CD14-positive monocyte (primary cell): ENCODE measurements around the gene MAST4. TPM values are rescaled to one million over a fixed set of nuclear protein-coding genes. Genes with fewer than 3 reads are reported as not detected.
A peak's percentile ranks its signal among the peaks of the same experiment; 100 is the strongest.

Experiments used
- DNase-seq, 3 donors: peaks; one replicate each; pipeline ENCODE4 v3.0.0-alpha.2; 2011 to 2022
- H2AFZ ChIP-seq: 2 replicates; pipeline ENCODE4 v1.6.0; 2012; ENCODE audit warnings: mild to moderate bottlenecking, low read depth, low read length, inconsistent platforms; ENCODE audit not compliant: insufficient read depth, poor library complexity, severe bottlenecking
- H3K27ac ChIP-seq, 2 donors: 1 replicate in 1 of 2; 2 replicates in 1 of 2; pipeline ENCODE4 v1.5.1; 2012 to 2013; ENCODE audit warnings: low read length in 2 of 2, control low read depth in 1 of 2, inconsistent platforms in 1 of 2, low read depth in 1 of 2, mild to moderate bottlenecking in 1 of 2
- H3K27me3 ChIP-seq, 2 donors: one replicate each; pipeline versions ENCODE4 v1.6.0 to v1.6.1; 2011 to 2013; ENCODE audit warnings: low read length in 2 of 2; ENCODE audit not compliant: control insufficient read depth in 2 of 2, insufficient read depth in 2 of 2
- H3K36me3 ChIP-seq, 2 donors: replicated peaks in 1 of 2; 1 replicate in 1 of 2; 2 replicates in 1 of 2; pipeline versions ENCODE4 v1.5.1 to v1.6.1; 2012 to 2013; ENCODE audit warnings: low read length in 2 of 2, control low read depth in 1 of 2, inconsistent platforms in 1 of 2, mild to moderate bottlenecking in 1 of 2; ENCODE audit not compliant: insufficient read depth in 2 of 2, control insufficient read depth in 1 of 2
- H3K4me1 ChIP-seq, 2 donors: 1 replicate in 1 of 2; 2 replicates in 1 of 2; pipeline versions ENCODE4 v1.5.1 to v1.6.1; 2012 to 2013; ENCODE audit warnings: low read length in 2 of 2, control low read depth in 1 of 2, inconsistent platforms in 1 of 2, mild to moderate bottlenecking in 1 of 2, moderate library complexity in 1 of 2; ENCODE audit not compliant: insufficient read depth in 2 of 2, control insufficient read depth in 1 of 2
- H3K4me2 ChIP-seq: replicated peaks from 2 replicates; pipeline ENCODE3; 2012; ENCODE audit warnings: low read length, moderate library complexity, mild to moderate bottlenecking; ENCODE audit not compliant: poor library complexity, severe bottlenecking; ENCODE audit errors: extremely low read depth
- H3K4me3 ChIP-seq, 3 experiments: fragments of 200-600 bp in 1 of 3; sonication (generic) in 1 of 3; replicated peaks in 1 of 3; 1 replicate in 2 of 3; 2 replicates in 1 of 3; pipeline ENCODE4 v1.5.1; 2011 to 2013; ENCODE audit warnings: low read length in 3 of 3, mild to moderate bottlenecking in 3 of 3, control low read depth in 2 of 3, low read depth in 2 of 3, inconsistent platforms in 1 of 3, moderate library complexity in 1 of 3
- H3K79me2 ChIP-seq: 2 replicates; pipeline ENCODE4 v1.6.0; 2012; ENCODE audit warnings: mild to moderate bottlenecking, control low read depth, inconsistent platforms, low read length, moderate library complexity; ENCODE audit not compliant: insufficient read depth
- H3K9ac ChIP-seq: 2 replicates; pipeline ENCODE4 v1.6.0; 2017; ENCODE audit warnings: low read length, mild to moderate bottlenecking; ENCODE audit not compliant: insufficient read depth, poor library complexity, severe bottlenecking
- H3K9me3 ChIP-seq, 2 donors: replicated peaks in 1 of 2; 1 replicate in 1 of 2; 2 replicates in 1 of 2; pipeline versions ENCODE4 v1.5.1 to v1.6.1; 2012 to 2013; ENCODE audit warnings: low read length in 2 of 2, control low read depth in 1 of 2; ENCODE audit not compliant: control insufficient read depth in 1 of 2, insufficient read depth in 1 of 2
- H4K20me1 ChIP-seq: 2 replicates; pipeline ENCODE4 v1.6.0; 2012; ENCODE audit warnings: mild to moderate bottlenecking, low read length, control low read depth, moderate library complexity; ENCODE audit not compliant: insufficient read depth
- H3K27ac Mint-ChIP-seq, 7 donors: one replicate each; pipeline ENCODE4 v1.8.0; 2020; ENCODE audit warnings: mild to moderate bottlenecking in 7 of 7, mixed read lengths in 7 of 7, moderate library complexity in 6 of 7, inconsistent platforms in 2 of 7
- H3K27me3 Mint-ChIP-seq, 3 donors: one replicate each; pipeline ENCODE4 v1.8.0; 2021 to 2022; ENCODE audit warnings: low read depth in 3 of 3, mild to moderate bottlenecking in 3 of 3, mixed read lengths in 3 of 3, moderate library complexity in 3 of 3, inconsistent platforms in 1 of 3
- H3K36me3 Mint-ChIP-seq, 2 donors: one replicate each; pipeline ENCODE4 v1.8.0; 2020; ENCODE audit warnings: mixed read lengths in 2 of 2, inconsistent platforms in 1 of 2, mild to moderate bottlenecking in 1 of 2
- H3K4me1 Mint-ChIP-seq: one replicate; pipeline ENCODE4 v1.8.0; 2020; ENCODE audit warnings: mild to moderate bottlenecking, mixed read lengths
- H3K4me3 Mint-ChIP-seq, 2 donors: one replicate each; pipeline ENCODE4 v1.8.0; 2020; ENCODE audit warnings: mild to moderate bottlenecking in 2 of 2, mixed read lengths in 2 of 2, moderate library complexity in 1 of 2
- H3K9me3 Mint-ChIP-seq, 7 donors: one replicate each; pipeline ENCODE4 v1.8.0; 2020 to 2022; ENCODE audit warnings: mixed read lengths in 7 of 7, mild to moderate bottlenecking in 6 of 7, moderate library complexity in 6 of 7, inconsistent platforms in 2 of 7
- whole genome bisulfite sequencing: methylation state at CpG from one replicate; pipeline ENCODE4 v1.1.5; 2013; ENCODE audit warnings: missing lambda C conversion rate; ENCODE audit not compliant: insufficient coverage; 5-methylcytosine and 5-hydroxymethylcytosine counted together
- intact Hi-C, 2 donors: fragments of 100-400 bp; cut with micrococcal nuclease; formaldehyde crosslinking; loops; one replicate each; pipeline versions ENCODE4 v1.15.0 to v1.15.1; 2023
- polyA plus RNA-seq, 3 donors: library from polyadenylated mRNA; depleted of rRNA in 1 of 3; unstranded in 2 of 3; stranded (reverse) in 1 of 3; fragments of 300-500 nt in 2 of 3; fragments of >200 nt in 1 of 3; fragmentation: Illumina TruSeq in 2 of 3; gene quantifications; 1 replicate in 2 of 3; 2 replicates in 1 of 3; pipeline ENCODE4 v1.2.3, GENCODE V29; 2012 to 2021
- TF ChIP-seq, protein P1 (sequence below): fragments of 200-600 bp; IDR thresholded peaks from one replicate; pipeline ENCODE4 v1.8.0; 2022; ENCODE audit warnings: antibody characterized with exemption, mild to moderate bottlenecking

MAST4 gene
- polyA plus RNA-seq, 3 donors, result 0.03 to 0.24 TPM; not detected in 1

- Histone ChIP-seq H3K9me3 (no peaks in the 10 kb centered on the region), H3K36me3 (no peaks in the 10 kb centered on the region), H3K27me3 (no peaks in the 10 kb centered on the region), H3K4me1 (peaks cover 6% of the 10 kb centered on the region in 2 donors), H3K27ac (no peak overlapping the region), H4K20me1 (no peaks in the 10 kb centered on the region), H3K4me3 (no peak overlapping the region), H3K79me2 (no peaks in the 10 kb centered on the region), H3K4me2 (no peak overlapping the region), H2AFZ (no peak overlapping the region), H3K9ac (no peak overlapping the region)
- H3K36me3 Mint-ChIP-seq, result no peaks in the 10 kb centered on the region
- no peak for DNase-seq
- 100% methylated on average over 1 of the region's 4 CpGs for WGBS
- TF ChIP-seq, protein P1, sequence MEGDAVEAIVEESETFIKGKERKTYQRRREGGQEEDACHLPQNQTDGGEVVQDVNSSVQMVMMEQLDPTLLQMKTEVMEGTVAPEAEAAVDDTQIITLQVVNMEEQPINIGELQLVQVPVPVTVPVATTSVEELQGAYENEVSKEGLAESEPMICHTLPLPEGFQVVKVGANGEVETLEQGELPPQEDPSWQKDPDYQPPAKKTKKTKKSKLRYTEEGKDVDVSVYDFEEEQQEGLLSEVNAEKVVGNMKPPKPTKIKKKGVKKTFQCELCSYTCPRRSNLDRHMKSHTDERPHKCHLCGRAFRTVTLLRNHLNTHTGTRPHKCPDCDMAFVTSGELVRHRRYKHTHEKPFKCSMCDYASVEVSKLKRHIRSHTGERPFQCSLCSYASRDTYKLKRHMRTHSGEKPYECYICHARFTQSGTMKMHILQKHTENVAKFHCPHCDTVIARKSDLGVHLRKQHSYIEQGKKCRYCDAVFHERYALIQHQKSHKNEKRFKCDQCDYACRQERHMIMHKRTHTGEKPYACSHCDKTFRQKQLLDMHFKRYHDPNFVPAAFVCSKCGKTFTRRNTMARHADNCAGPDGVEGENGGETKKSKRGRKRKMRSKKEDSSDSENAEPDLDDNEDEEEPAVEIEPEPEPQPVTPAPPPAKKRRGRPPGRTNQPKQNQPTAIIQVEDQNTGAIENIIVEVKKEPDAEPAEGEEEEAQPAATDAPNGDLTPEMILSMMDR, result no peak
- intact Hi-C loops, result no loop called here
- no peak overlapping the region for H3K4me3 Mint-ChIP-seq
- no peak overlapping the region for H3K27ac Mint-ChIP-seq
- H3K9me3 Mint-ChIP-seq, result no peaks in the 10 kb centered on the region
- peaks cover 7% of the 10 kb centered on the region for H3K4me1 Mint-ChIP-seq
- no peaks in the 10 kb centered on the region for H3K27me3 Mint-ChIP-seq
Observed at GRCh38 chr5:67077296-67077695, 481.1 kb downstream of the MAST4 start.

GRCh38 chr5:67081261-67081660 is 485.1 kb downstream of the MAST4 start:
- no peaks in the 10 kb centered on the region for H3K27me3 Mint-ChIP-seq
- intact Hi-C loops, result no loop called here
- 40% methylated on average over 2 of the region's 2 CpGs for WGBS
- peaks cover 6% of the 10 kb centered on the region in 2 donors for H3K4me1 ChIP-seq
- H3K36me3 Mint-ChIP-seq, result no peaks in the 10 kb centered on the region
- H3K9me3 ChIP-seq, result no peaks in the 10 kb centered on the region
- peak overlapping the region in 1 of 7 donors; percentile 54 for H3K27ac Mint-ChIP-seq
- H3K9ac ChIP-seq, result no peak overlapping the region
- H3K4me1 Mint-ChIP-seq, result peaks cover 7% of the 10 kb centered on the region
- H3K4me3 ChIP-seq, result no peak overlapping the region
- DNase-seq, result peak; percentile 8 to 24 (median 9)
- no peaks in the 10 kb centered on the region for H3K27me3 ChIP-seq
- no peak overlapping the region for H3K4me2 ChIP-seq
- H2AFZ ChIP-seq, result no peak overlapping the region
- no peaks in the 10 kb centered on the region for H4K20me1 ChIP-seq
- H3K9me3 Mint-ChIP-seq, result no peaks in the 10 kb centered on the region
- H3K79me2 ChIP-seq, result no peaks in the 10 kb centered on the region
- TF ChIP-seq, protein P1, result no peak
- no peaks in the 10 kb centered on the region for H3K36me3 ChIP-seq
- H3K27ac ChIP-seq, result no peak overlapping the region
- H3K4me3 Mint-ChIP-seq, result peak overlapping the region in 1 of 2 donors; percentile 22
